ENCODE data around the gene MYCBPAP.
"Not testable (repeated sequence)": the region's sequence is repeated elsewhere in the genome, so short reads cannot be mapped to it uniquely, and the experiment has no call there.

The MYCBPAP gene

GRCh38 chr17:50472286-50472685 is 36.0 kb upstream of the MYCBPAP start:
- no peak for DNase-seq (ENCODE audit: low read depth)

GRCh38 chr17:50472761-50473161 is 35.5 kb upstream of the MYCBPAP start:
- peak; percentile 49 for DNase-seq (ENCODE audit: low read depth)

- DNase-seq (ENCODE audit: low read depth): no peak
These were observed 34.3 kb upstream of the MYCBPAP start for GRCh38 chr17:50473901-50474300.

GRCh38 chr17:50474523-50474922 is 33.7 kb upstream of the MYCBPAP start:
- no peak for DNase-seq (ENCODE audit: low read depth)

- DNase-seq (ENCODE audit: low read depth): no peak
These were observed 32.9 kb upstream of the MYCBPAP start for GRCh38 chr17:50475362-50475761.

- DNase-seq (ENCODE audit: low read depth): not testable (repeated sequence)
These were observed 32.3 kb upstream of the MYCBPAP start for GRCh38 chr17:50475775-50476544.

- DNase-seq (ENCODE audit: low read depth): no peak
These were observed 31.5 kb upstream of the MYCBPAP start for GRCh38 chr17:50476545-50477315.

GRCh38 chr17:50477976-50478375 is 30.3 kb upstream of the MYCBPAP start:
- no peak for DNase-seq (ENCODE audit: low read depth)

- DNase-seq (ENCODE audit: low read depth): peak; percentile 76
These were observed 29.6 kb upstream of the MYCBPAP start, which contains the start of gene RSAD1 for GRCh38 chr17:50478391-50479381. RSAD1 (plus strand) TSS chr17:50478860; CDS start chr17:50478885, 25 bp downstream.

GRCh38 chr17:50479522-50480141 is 28.6 kb upstream of the MYCBPAP start:
- peak; percentile 68 for DNase-seq (ENCODE audit: low read depth)

GRCh38 chr17:50480142-50480764 is 28.0 kb upstream of the MYCBPAP start:
- no peak for DNase-seq (ENCODE audit: low read depth)

GRCh38 chr17:50480854-50481490 is 27.3 kb upstream of the MYCBPAP start:
- no peak for DNase-seq (ENCODE audit: low read depth)

- no peak for DNase-seq (ENCODE audit: low read depth)
These were observed 26.6 kb upstream of the MYCBPAP start for GRCh38 chr17:50481648-50482047.

- no peak for DNase-seq (ENCODE audit: low read depth)
These were observed 26.1 kb upstream of the MYCBPAP start for GRCh38 chr17:50482110-50482509.

- DNase-seq (ENCODE audit: low read depth): peak; percentile 95
These were observed 25.7 kb upstream of the MYCBPAP start for GRCh38 chr17:50482516-50482915.

- DNase-seq (ENCODE audit: low read depth): no peak
These were observed 25.0 kb upstream of the MYCBPAP start for GRCh38 chr17:50483266-50483665.

GRCh38 chr17:50484386-50485155 is 23.7 kb upstream of the MYCBPAP start:
- no peak for DNase-seq (ENCODE audit: low read depth)

GRCh38 chr17:50487213-50488096 is 20.8 kb upstream of the MYCBPAP start:
- no peak for DNase-seq (ENCODE audit: low read depth)

- DNase-seq (ENCODE audit: low read depth): no peak
These were observed 19.4 kb upstream of the MYCBPAP start for GRCh38 chr17:50488880-50489279.

All from amniotic epithelial cell (primary cell).